K562 (cell line): ENCODE data around the gene BEST2. TPM values are rescaled to one million over a fixed set of nuclear protein-coding genes. Genes with fewer than 3 reads are reported as not detected.

ENCODE experiments used
- ATF3 ChIP-seq, 2 experiments: fragments of 450-650 bp in 1 of 2; sonication (generic) in 1 of 2; formaldehyde crosslinking in 1 of 2; IDR thresholded peaks in 1 of 2; conservative IDR thresholded peaks in 1 of 2; 2 replicates each; pipeline versions ENCODE4 v1.6.1 to v1.8.1; 2016 to 2023; ENCODE audit warnings: mild to moderate bottlenecking in 2 of 2, moderate library complexity in 2 of 2, inconsistent platforms in 1 of 2, missing genetic modification reagents in 1 of 2
- BCOR ChIP-seq: fragments of 450-650 bp; IDR thresholded peaks from 2 replicates; pipeline ENCODE4 v1.6.1; 2016
- CTCF ChIP-seq, 3 experiments: IDR thresholded peaks in 2 of 3; conservative IDR thresholded peaks in 1 of 3; 2 replicates each; pipeline ENCODE4 v1.5.1; 2011 to 2012; ENCODE audit warnings: low read length in 3 of 3, mild to moderate bottlenecking in 3 of 3, control low read depth in 2 of 3, improper control_type of control experiment in 1 of 3, inconsistent platforms in 1 of 3, low read depth in 1 of 3, mixed read lengths in 1 of 3, moderate library complexity in 1 of 3; ENCODE audit not compliant: insufficient read depth in 2 of 3
- DMBX1 ChIP-seq: fragments of 250-450 bp; sonication (Bioruptor Pico); IDR thresholded peaks from 2 replicates; pipeline ENCODE4 v1.8.0; 2022; ENCODE audit warnings: inconsistent platforms, mild to moderate bottlenecking, moderate library complexity, borderline replicate concordance
- GABPB1 ChIP-seq: sonication (generic); formaldehyde crosslinking; IDR thresholded peaks from 2 replicates; pipeline ENCODE4 v1.8.0; 2022; ENCODE audit warnings: mild to moderate bottlenecking, missing genetic modification reagents
- GATAD2A ChIP-seq: fragments of 450-650 bp; IDR thresholded peaks from 2 replicates; pipeline ENCODE4 v1.6.1; 2017
- MBD2 ChIP-seq: sonication (generic); IDR thresholded peaks from 2 replicates; pipeline ENCODE4 v1.6.1; 2016; ENCODE audit warnings: low read depth, borderline replicate concordance
- NR3C1 ChIP-seq: sonication (generic); formaldehyde crosslinking; IDR thresholded peaks from 2 replicates; pipeline ENCODE4 v1.8.1; 2022; ENCODE audit warnings: missing genetic modification reagents
- PML ChIP-seq: IDR thresholded peaks from 2 replicates; pipeline ENCODE4 v1.6.1; 2012; ENCODE audit warnings: low read length, inconsistent platforms
- POLR3G ChIP-seq: IDR thresholded peaks from 2 replicates; pipeline ENCODE4 v1.6.1; 2011; ENCODE audit not compliant: insufficient read length, insufficient replicate concordance; ENCODE audit errors: extremely low read depth
- PTBP1 ChIP-seq: fragments of 200-400 bp; formaldehyde crosslinking; IDR thresholded peaks from 2 replicates; pipeline ENCODE4 v1.6.1; 2017; ENCODE audit warnings: low read depth, low read length
- RBM15 ChIP-seq: fragments of 200-400 bp; formaldehyde crosslinking; IDR thresholded peaks from 2 replicates; pipeline ENCODE4 v1.6.1; 2018; ENCODE audit warnings: mild to moderate bottlenecking, low read length, moderate library complexity; ENCODE audit not compliant: insufficient read depth
- SOX6 ChIP-seq: fragments of 450-650 bp; IDR thresholded peaks from 2 replicates; pipeline ENCODE4 v1.6.1; 2014; ENCODE audit warnings: mild to moderate bottlenecking
- TCF3 ChIP-seq: sonication (generic); formaldehyde crosslinking; IDR thresholded peaks from 2 replicates; pipeline ENCODE4 v1.4.0; 2020; ENCODE audit warnings: mild to moderate bottlenecking, missing genetic modification reagents
- THRB ChIP-seq: fragments of 450-650 bp; formaldehyde crosslinking; conservative IDR thresholded peaks from 2 replicates; pipeline ENCODE4 v1.4.0; 2022; ENCODE audit warnings: mild to moderate bottlenecking, missing genetic modification characterization
- VEZF1 ChIP-seq: fragments of 200-800 bp; sonication (Bioruptor generic); IDR thresholded peaks from 2 replicates; pipeline ENCODE4 v1.6.1; 2017; ENCODE audit warnings: missing genetic modification characterization, missing compliant biosample characterization
- ZEB2 ChIP-seq: fragments of 450-650 bp; IDR thresholded peaks from 2 replicates; pipeline ENCODE4 v1.6.1; 2016
- ZFP36 ChIP-seq: fragments of 150-350 bp; IDR thresholded peaks from 2 replicates; pipeline ENCODE4 v1.6.1; 2018; ENCODE audit warnings: low read length, low read depth; ENCODE audit not compliant: partially characterized antibody
- ZNF778 ChIP-seq: fragments of 450-650 bp; formaldehyde crosslinking; IDR thresholded peaks from 2 replicates; pipeline ENCODE4 v1.4.0; 2020; ENCODE audit warnings: mild to moderate bottlenecking, moderate library complexity
- polyA plus RNA-seq, 8 experiments: library from polyadenylated mRNA; depleted of rRNA in 4 of 8; stranded (reverse) in 5 of 8; unstranded in 3 of 8; fragments of >200 nt; fragmentation: Nextera tagmentation in 2 of 8; fragmentation: Illumina TruSeq in 1 of 8; extraction: Ambion mirVana in 2 of 8; extraction: Trizol in 1 of 8; gene quantifications; 2 replicates each; pipeline versions ENCODE4 v1.2.1 to v1.2.3, GENCODE V29; 2011 to 2014; ENCODE audit warnings: inconsistent platforms in 1 of 8, missing spikeins in 1 of 8
- total RNA-seq, 7 experiments: library from RNA; depleted of rRNA in 6 of 7; stranded (reverse); fragments of >200 nt in 6 of 7; fragmentation: Illumina TruSeq in 2 of 7; extraction: Trizol in 2 of 7; gene quantifications; 2 replicates each; pipeline versions ENCODE4 v1.2.1 to v1.2.3, GENCODE V29; 2011 to 2021; ENCODE audit warnings: low replicate concordance in 1 of 7
- TF ChIP-seq, protein P1 (sequence below): sonication (generic); formaldehyde crosslinking; IDR thresholded peaks from 2 replicates; pipeline ENCODE4 v1.8.0; 2023; ENCODE audit warnings: mild to moderate bottlenecking, missing genetic modification reagents

BEST2 gene
- total and polyA plus RNA-seq, 9 of the 15 experiments (the other 6 are each of a cell fraction or from before 2014, with no cell fraction given), result not detected

- TF ChIP-seq VEZF1 (CRISPR knock-in tag) (peak; percentile 44; the same call in 1 of the 2 replicates), DMBX1 (peak; percentile 69), ZFP36 (peak; percentile 60), GABPB1 (CRISPR knock-in tag) (peak; percentile 51), GATAD2A (peak; percentile 92), BCOR (peak; percentile 87), RBM15 (no peak), MBD2 (peak; percentile 62), CTCF (IDR thresholded peaks at IDR 0.05 in 2 of 3, conservative IDR thresholded peaks at IDR 0.05 in 1 of 3; ENCODE audit: insufficient read depth in 2 of 3, low read depth in 1 of 3, low read length in 3 of 3) (0 out of 6 replicates have a peak, but pooled peaks of 1 of the 3 experiments have one; percentile 1), POLR3G (no peak), ATF3 (IDR thresholded peaks at IDR 0.05) (peak; percentile 66; the same call in 1 of the 2 replicates), ATF3 (CRISPR knock-in tag; conservative IDR thresholded peaks at IDR 0.05) (peak; percentile 54; the same call in 1 of the 2 replicates), SOX6 (peak; percentile 96), PML (peak; percentile 92), ZNF778 (CRISPR knock-in tag) (no peak), ZEB2 (peak; percentile 62; the same call in 1 of the 2 replicates), THRB (CRISPR knock-in tag) (0 out of 2 replicates have a peak, but pooled peaks have one; percentile 11), TCF3 (peak; percentile 98), NR3C1 (CRISPR knock-in tag) (no peak), PTBP1 (0 out of 2 replicates have a peak, but pooled peaks have one; percentile 40)
- TF ChIP-seq, protein P1, sequence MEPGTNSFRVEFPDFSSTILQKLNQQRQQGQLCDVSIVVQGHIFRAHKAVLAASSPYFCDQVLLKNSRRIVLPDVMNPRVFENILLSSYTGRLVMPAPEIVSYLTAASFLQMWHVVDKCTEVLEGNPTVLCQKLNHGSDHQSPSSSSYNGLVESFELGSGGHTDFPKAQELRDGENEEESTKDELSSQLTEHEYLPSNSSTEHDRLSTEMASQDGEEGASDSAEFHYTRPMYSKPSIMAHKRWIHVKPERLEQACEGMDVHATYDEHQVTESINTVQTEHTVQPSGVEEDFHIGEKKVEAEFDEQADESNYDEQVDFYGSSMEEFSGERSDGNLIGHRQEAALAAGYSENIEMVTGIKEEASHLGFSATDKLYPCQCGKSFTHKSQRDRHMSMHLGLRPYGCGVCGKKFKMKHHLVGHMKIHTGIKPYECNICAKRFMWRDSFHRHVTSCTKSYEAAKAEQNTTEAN, result 0 out of 2 replicates have a peak, but pooled peaks have one; percentile 76
These were observed 32.8 kb downstream of the BEST2 start (continued) for GRCh38 chr19:12784394-12784870.
